Gastrocnemius medialis (tissue), 4 donors: ENCODE measurements around the gene C16orf54. TPM values are rescaled to one million over a fixed set of nuclear protein-coding genes. Genes with fewer than 3 reads are reported as not detected.
"Not testable (repeated sequence)": the region's sequence is repeated elsewhere in the genome, so short reads cannot be mapped to it uniquely, and the experiment has no call there.

ENCODE experiments used
- ATAC-seq, 2 donors: fragments of 150-250 bp; one replicate each; pipeline ENCODE4 v1.9.1; 2016
- DNase-seq, 2 donors: peaks; one replicate each; pipeline ENCODE4 v3.0.0-alpha.2; 2019
- H3K27ac ChIP-seq, 4 donors: fragments of 200-600 bp; sonication (generic); 1 replicate in 1 of 4; 2 replicates in 3 of 4; pipeline ENCODE4 v1.5.1; 2016 to 2018; ENCODE audit warnings: mild to moderate bottlenecking in 2 of 4, moderate library complexity in 1 of 4
- H3K27me3 ChIP-seq, 3 donors: fragments of 200-600 bp; sonication (generic) in 2 of 3; 1 replicate in 1 of 3; 2 replicates in 2 of 3; pipeline versions ENCODE4 v1.5.1 to v1.6.0; 2016 to 2019; ENCODE audit warnings: mild to moderate bottlenecking in 1 of 3, moderate library complexity in 1 of 3
- H3K36me3 ChIP-seq, 2 donors: fragments of 200-600 bp; sonication (generic) in 1 of 2; one replicate each; pipeline ENCODE4 v1.5.1; 2017 to 2018
- H3K4me1 ChIP-seq, 2 donors: fragments of 200-600 bp; sonication (generic) in 1 of 2; one replicate each; pipeline ENCODE4 v1.5.1; 2016 to 2017; ENCODE audit warnings: mild to moderate bottlenecking in 2 of 2
- H3K4me3 ChIP-seq, 4 donors: fragments of 200-600 bp; sonication (generic) in 3 of 4; 1 replicate in 1 of 4; 2 replicates in 3 of 4; pipeline ENCODE4 v1.5.1; 2016 to 2019; ENCODE audit warnings: mild to moderate bottlenecking in 2 of 4
- H3K9me3 ChIP-seq, 3 donors: fragments of 200-600 bp; sonication (generic) in 2 of 3; 1 replicate in 1 of 3; 2 replicates in 2 of 3; pipeline ENCODE4 v1.5.1; 2016 to 2019
- POLR2A ChIP-seq, 2 donors: fragments of 450-650 bp; IDR thresholded peaks; one replicate each; pipeline ENCODE4 v1.6.1; 2017; ENCODE audit warnings: antibody characterized with exemption in 2 of 2, mild to moderate bottlenecking in 2 of 2, moderate library complexity in 2 of 2
- in situ Hi-C, 4 donors: fragments of 200-750 bp; cut with MboI; loops; one replicate each; pipeline versions ENCODE4 v1.15.0 to v1.8.0; 2017; ENCODE audit warnings: low sequenced_read_pairs in 4 of 4
- intact Hi-C: fragments of 100-400 bp; cut with DNase I; formaldehyde crosslinking; loops from one replicate; pipeline ENCODE4 v1.15.1; 2023; ENCODE audit warnings: low total_unique reads
- total RNA-seq, 4 donors: library from RNA; depleted of rRNA; stranded (reverse); fragments of >200 nt; gene quantifications; one replicate each; pipeline versions ENCODE4 v1.1.0 to v1.2.3, GENCODE V29; 2016
- TF ChIP-seq, protein P1 (sequence below), 5 experiments: fragments of 450-650 bp in 3 of 5; fragments of 200-600 bp in 2 of 5; sonication (generic) in 2 of 5; IDR thresholded peaks in 4 of 5; conservative IDR thresholded peaks in 1 of 5; 1 replicate in 4 of 5; 2 replicates in 1 of 5; pipeline ENCODE4 v1.5.1; 2016 to 2019; ENCODE audit warnings: antibody characterized with exemption in 5 of 5, mild to moderate bottlenecking in 3 of 5, moderate library complexity in 3 of 5

C16orf54 gene
- total RNA-seq, 4 donors from 2014 or later: 0.26 to 0.31 TPM; not detected in 2

GRCh38 chr16:29784901-29785500 lies 39.2 kb upstream of the C16orf54 start:
- DNase-seq (peak; percentile 37 to 57), ATAC-seq (peak; percentile 76 to 83)
- Histone ChIP-seq H3K4me3 (peak overlapping the region; percentile 27 to 57 (median 35)), H3K36me3 (no peaks in the 10 kb centered on the region), H3K9me3 (no peaks in the 10 kb centered on the region), H3K4me1 (peaks cover 6 to 15% of the 10 kb centered on the region in 2 donors), H3K27me3 (peaks cover 0 to 5% (median 0%) of the 10 kb centered on the region in 3 donors), H3K27ac (no peak overlapping the region)
- intact Hi-C loops: no loop called here
- in situ Hi-C loops: loop anchor here in 1 of 4 donors (10.0 kb wide), 1 partner anchor 70 kb away; no protein-coding TSS in a partner anchor
- TF ChIP-seq, protein P1, sequence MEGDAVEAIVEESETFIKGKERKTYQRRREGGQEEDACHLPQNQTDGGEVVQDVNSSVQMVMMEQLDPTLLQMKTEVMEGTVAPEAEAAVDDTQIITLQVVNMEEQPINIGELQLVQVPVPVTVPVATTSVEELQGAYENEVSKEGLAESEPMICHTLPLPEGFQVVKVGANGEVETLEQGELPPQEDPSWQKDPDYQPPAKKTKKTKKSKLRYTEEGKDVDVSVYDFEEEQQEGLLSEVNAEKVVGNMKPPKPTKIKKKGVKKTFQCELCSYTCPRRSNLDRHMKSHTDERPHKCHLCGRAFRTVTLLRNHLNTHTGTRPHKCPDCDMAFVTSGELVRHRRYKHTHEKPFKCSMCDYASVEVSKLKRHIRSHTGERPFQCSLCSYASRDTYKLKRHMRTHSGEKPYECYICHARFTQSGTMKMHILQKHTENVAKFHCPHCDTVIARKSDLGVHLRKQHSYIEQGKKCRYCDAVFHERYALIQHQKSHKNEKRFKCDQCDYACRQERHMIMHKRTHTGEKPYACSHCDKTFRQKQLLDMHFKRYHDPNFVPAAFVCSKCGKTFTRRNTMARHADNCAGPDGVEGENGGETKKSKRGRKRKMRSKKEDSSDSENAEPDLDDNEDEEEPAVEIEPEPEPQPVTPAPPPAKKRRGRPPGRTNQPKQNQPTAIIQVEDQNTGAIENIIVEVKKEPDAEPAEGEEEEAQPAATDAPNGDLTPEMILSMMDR (IDR thresholded peaks at IDR 0.05 in 4 of 5, conservative IDR thresholded peaks at IDR 0.05 in 1 of 5): peak; percentile 71 to 90 (median 77)
- no peak for TF ChIP-seq POLR2A (IDR thresholded peaks at IDR 0.05)

- ATAC-seq (no peak), DNase-seq (no peak)
- in situ Hi-C loops: loop anchor here in 1 of 4 donors (10.0 kb wide), 1 partner anchor 69 kb away; no protein-coding TSS in a partner anchor
- peaks cover 0 to 5% (median 3%) of the 10 kb centered on the region in 3 donors for H3K27me3 ChIP-seq
- TF ChIP-seq, protein P1 (IDR thresholded peaks at IDR 0.05 in 4 of 5, conservative IDR thresholded peaks at IDR 0.05 in 1 of 5): no peak
- no peak for TF ChIP-seq POLR2A (IDR thresholded peaks at IDR 0.05)
- H3K27ac ChIP-seq: no peak overlapping the region
- no peaks in the 10 kb centered on the region for H3K36me3 ChIP-seq
- H3K9me3 ChIP-seq: no peaks in the 10 kb centered on the region
- H3K4me1 ChIP-seq: peaks cover 0 to 9% of the 10 kb centered on the region in 2 donors
- intact Hi-C loops: no loop called here
- no peak overlapping the region for H3K4me3 ChIP-seq
These were observed 38.4 kb upstream of the C16orf54 start for GRCh38 chr16:29784157-29784556.

DNA sequence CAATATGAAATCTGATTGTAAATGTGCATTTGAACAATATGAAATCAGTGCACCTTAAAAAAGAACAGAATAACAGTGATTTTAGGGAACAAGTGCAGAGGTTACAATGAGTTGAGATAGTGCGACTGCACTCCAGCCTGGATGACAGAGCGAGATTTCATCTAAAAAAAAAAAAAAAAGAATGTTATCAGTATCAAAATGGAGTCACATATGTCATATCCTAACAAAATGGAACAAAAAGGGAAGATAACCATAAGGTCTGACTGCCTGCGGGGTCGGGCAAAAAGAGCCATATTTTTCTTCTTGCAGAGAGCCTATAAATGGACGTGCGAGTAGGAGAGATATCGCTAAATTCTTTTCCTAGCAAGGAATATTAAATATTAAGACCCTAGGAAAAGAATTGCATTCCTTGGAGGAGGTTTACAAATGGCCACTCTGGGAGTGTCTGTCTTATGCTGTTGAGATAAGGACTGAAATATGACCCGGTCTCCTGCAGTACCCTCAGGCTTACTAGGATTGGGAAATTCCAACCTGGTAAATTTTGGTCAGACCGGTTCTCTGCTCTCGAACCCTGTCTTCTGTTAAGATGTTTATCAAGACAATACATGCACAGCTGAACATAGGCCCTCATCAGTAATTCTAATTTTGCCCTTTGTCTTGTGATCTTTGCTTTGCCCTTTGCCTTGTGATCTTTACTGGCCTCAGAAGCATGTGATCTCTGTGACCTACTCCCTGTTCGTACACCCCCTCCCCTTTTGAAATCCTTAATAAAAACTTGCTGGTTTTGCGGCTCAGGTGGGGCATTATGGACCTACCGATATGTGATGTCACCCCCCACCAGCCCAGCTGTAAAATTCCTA lies 37.5 kb upstream of the C16orf54 start:
- intact Hi-C loops, H3K9me3 ChIP-seq, H3K4me1 ChIP-seq, H3K36me3 ChIP-seq, H3K4me3 ChIP-seq, DNase-seq, H3K27ac ChIP-seq, ATAC-seq, H3K27me3 ChIP-seq: not testable (repeated sequence)
- in situ Hi-C loops: loop anchor here in 1 of 4 donors (10.0 kb wide), 1 partner anchor 69 kb away; no protein-coding TSS in a partner anchor

- Histone ChIP-seq H3K27me3 (peaks cover 0 to 5% (median 4%) of the 10 kb centered on the region in 3 donors), H3K27ac (no peak overlapping the region), H3K36me3 (no peaks in the 10 kb centered on the region), H3K4me3 (no peak overlapping the region), H3K4me1 (no peaks in the 10 kb centered on the region), H3K9me3 (no peaks in the 10 kb centered on the region)
- TF ChIP-seq POLR2A (IDR thresholded peaks at IDR 0.05): no peak
- TF ChIP-seq, protein P1 (IDR thresholded peaks at IDR 0.05 in 4 of 5, conservative IDR thresholded peaks at IDR 0.05 in 1 of 5): no peak
- DNase-seq (no peak), ATAC-seq (no peak)
- intact Hi-C loops: no loop called here
- in situ Hi-C loops: no loop called here
These were observed 33.7 kb upstream of the C16orf54 start for GRCh38 chr16:29779474-29779873.
